Panc1 (cell line): ENCODE measurements around the gene CADPS2. TPM values are rescaled to one million over a fixed set of nuclear protein-coding genes. Genes with fewer than 3 reads are reported as not detected.

Experiments used
- ATAC-seq: fragments of 200-7000 bp; cut with Tn5 transposase; 2 replicates; pipeline ENCODE4 v1.9.1; 2020; ENCODE audit warnings: mild to moderate bottlenecking, moderate library complexity
- BruUV-seq: library from RNA; stranded (reverse); fragments of 400-500 nt; replicated peaks from 2 replicates; lab custom pipeline; 2021; lab: Mats Ljungman, UMichigan
- CTCF ChIA-PET: fragments of 300-600 bp; sonication (Branson Sonifier 250); formaldehyde crosslinking; loops from one replicate; lab custom pipeline; 2022; ENCODE audit warnings: antibody characterized with exemption; lab: Charles Lee
- POLR2A ChIA-PET: fragments of 300-600 bp; sonication (Branson Sonifier 250); formaldehyde crosslinking; loops from one replicate; lab custom pipeline; 2022; ENCODE audit warnings: antibody characterized with exemption; lab: Charles Lee
- DNase-seq: peaks from one replicate; pipeline ENCODE4 v3.0.0-alpha.2; 2010; ENCODE audit warnings: low read depth, low spot score
- H3K27ac ChIP-seq: 2 replicates; pipeline ENCODE4 v1.5.1; 2011; ENCODE audit warnings: mild to moderate bottlenecking, low read length, inconsistent platforms
- H3K27me3 ChIP-seq: fragments of 200-500 bp; sonication (Bioruptor generic); 2 replicates; pipeline ENCODE4 v1.6.0; 2014; ENCODE audit warnings: low read length, inconsistent platforms; ENCODE audit not compliant: control insufficient read depth, insufficient read depth
- H3K36me3 ChIP-seq: fragments of 200-500 bp; sonication (Bioruptor generic); 2 replicates; pipeline ENCODE4 v1.5.1; 2014; ENCODE audit warnings: inconsistent platforms, mild to moderate bottlenecking, low read length, moderate library complexity; ENCODE audit not compliant: control insufficient read depth, insufficient read depth
- H3K4me1 ChIP-seq: 2 replicates; pipeline ENCODE4 v1.5.1; 2011; ENCODE audit warnings: inconsistent platforms, mild to moderate bottlenecking, low read length, moderate library complexity; ENCODE audit not compliant: control insufficient read depth, insufficient read depth
- H3K4me3 ChIP-seq, 2 experiments: 2 replicates each; pipeline ENCODE4 v1.5.1; 2011 to 2012; ENCODE audit warnings: low read depth in 2 of 2, low read length in 2 of 2, mild to moderate bottlenecking in 2 of 2, inconsistent platforms in 1 of 2, moderate library complexity in 1 of 2
- H3K9me3 ChIP-seq: fragments of 200-500 bp; sonication (Bioruptor generic); 2 replicates; pipeline ENCODE4 v1.5.1; 2014; ENCODE audit warnings: low read depth, mild to moderate bottlenecking, inconsistent platforms, low read length, moderate library complexity; ENCODE audit not compliant: control insufficient read depth, insufficient read depth
- CTCF ChIP-seq: fragments of 450-650 bp; IDR thresholded peaks from 2 replicates; pipeline ENCODE4 v1.5.1; 2017; ENCODE audit warnings: mild to moderate bottlenecking
- POLR2AphosphoS5 ChIP-seq: IDR thresholded peaks from 2 replicates; pipeline ENCODE4 v1.6.1; 2012; ENCODE audit warnings: mild to moderate bottlenecking, low read depth, low read length, moderate library complexity
- REST ChIP-seq, 2 experiments: IDR thresholded peaks; 2 replicates each; pipeline ENCODE4 v1.6.1; 2011 to 2012; ENCODE audit warnings: low read depth in 2 of 2, control low read depth in 1 of 2, low read length in 1 of 2, mild to moderate bottlenecking in 1 of 2, moderate library complexity in 1 of 2; ENCODE audit not compliant: insufficient read depth in 1 of 2
- SIN3A ChIP-seq: IDR thresholded peaks from 2 replicates; pipeline ENCODE4 v1.6.1; 2012; ENCODE audit warnings: low read depth, mild to moderate bottlenecking, low read length, moderate library complexity, borderline replicate concordance; ENCODE audit not compliant: insufficient read depth
- TCF7L2 ChIP-seq: IDR thresholded peaks from 2 replicates; pipeline ENCODE4 v1.6.1; 2011; ENCODE audit warnings: mild to moderate bottlenecking, low read depth, low read length, inconsistent platforms
- in situ Hi-C: cut with HindIII; loops from 2 replicates; pipeline ENCODE4 v1.10.0; 2016; ENCODE audit warnings: low sequenced_read_pairs, low pct_unique_long_range_greater_than_20kb
- intact Hi-C: fragments of 100-400 bp; cut with micrococcal nuclease; formaldehyde crosslinking; loops from one replicate; pipeline ENCODE4 v1.10.0; 2022; ENCODE audit not compliant: unreplicated experiment
- total RNA-seq: library from RNA; stranded (reverse); gene quantifications from one replicate; pipeline ENCODE4 v1.2.1, GENCODE V29; 2021; ENCODE audit not compliant: unreplicated experiment

The CADPS2 gene
- total RNA-seq, 1 experiment from 2014 or later: 1.6 TPM

GRCh38 chr7:122913608-122914007 is 27.3 kb upstream of the CADPS2 start:
- DNase-seq: no peak
- TF ChIP-seq SIN3A (no peak), CTCF (no peak), TCF7L2 (no peak), POLR2AphosphoS5 (no peak)
- intact Hi-C loops (no loop called here), in situ Hi-C loops (no loop called here)
- ChIA-PET POLR2A (no interaction called here), CTCF (no interaction called here)
- Histone ChIP-seq H3K27ac (no peak overlapping the region), H3K36me3 (no peaks in the 10 kb centered on the region), H3K27me3 (no peaks in the 10 kb centered on the region), H3K4me3 (no peak overlapping the region), H3K9me3 (no peaks in the 10 kb centered on the region), H3K4me1 (no peaks in the 10 kb centered on the region)
- BruUV-seq: no TSS peak
- ATAC-seq: no peak

- no peaks in the 10 kb centered on the region for H3K9me3 ChIP-seq
- POLR2A ChIA-PET: no interaction called here
- in situ Hi-C loops: no loop called here
- intact Hi-C loops: no loop called here
- no peak overlapping the region for H3K27ac ChIP-seq
- no peaks in the 10 kb centered on the region for H3K36me3 ChIP-seq
- H3K4me3 ChIP-seq: no peak overlapping the region
- no peaks in the 10 kb centered on the region for H3K27me3 ChIP-seq
- ATAC-seq: no peak
- CTCF ChIA-PET: no interaction called here
- DNase-seq: no peak
- no TSS peak for BruUV-seq
- TF ChIP-seq POLR2AphosphoS5 (no peak), CTCF (peak; percentile 12; the same call in 1 of the 2 replicates)
- no peaks in the 10 kb centered on the region for H3K4me1 ChIP-seq
These were observed 16.7 kb upstream of the CADPS2 start for GRCh38 chr7:122902751-122903495.

GRCh38 chr7:122901250-122901649 is 15.0 kb upstream of the CADPS2 start:
- Histone ChIP-seq H3K9me3 (no peaks in the 10 kb centered on the region), H3K4me1 (no peaks in the 10 kb centered on the region), H3K27me3 (no peaks in the 10 kb centered on the region; the same call in 1 of the 2 replicates), H3K27ac (no peak overlapping the region), H3K36me3 (no peaks in the 10 kb centered on the region), H3K4me3 (no peak overlapping the region)
- TF ChIP-seq CTCF (no peak), SIN3A (no peak), TCF7L2 (no peak), REST (IDR thresholded peaks at IDR 0.05; ENCODE audit: insufficient read depth in 1 of 2, low read depth in 2 of 2, low read length in 1 of 2) (no peak), POLR2AphosphoS5 (no peak)
- POLR2A ChIA-PET: no interaction called here
- CTCF ChIA-PET: no interaction called here
- no peak for DNase-seq
- intact Hi-C loops (no loop called here), in situ Hi-C loops (no loop called here)
- ATAC-seq: no peak
- no TSS peak for BruUV-seq
